Neural progenitor cell (in vitro differentiated cells): Measurements from ENCODE around the gene SPATA13.

Experiments used
- EZH2 ChIP-seq: fragments of 200-600 bp; sonication (generic); IDR thresholded peaks from 2 replicates; pipeline ENCODE4 v1.6.1; 2017; ENCODE audit warnings: antibody characterized with exemption, mild to moderate bottlenecking, moderate library complexity
- EZH2phosphoT487 ChIP-seq: fragments of 200-600 bp; sonication (generic); IDR thresholded peaks from 2 replicates; pipeline ENCODE4 v1.6.1; 2017; ENCODE audit warnings: antibody characterized with exemption
- TF ChIP-seq, protein P1 (sequence below): fragments of 200-600 bp; sonication (generic); IDR thresholded peaks from 2 replicates; pipeline ENCODE4 v1.5.1; 2017; ENCODE audit warnings: antibody characterized with exemption, mild to moderate bottlenecking

DNA sequence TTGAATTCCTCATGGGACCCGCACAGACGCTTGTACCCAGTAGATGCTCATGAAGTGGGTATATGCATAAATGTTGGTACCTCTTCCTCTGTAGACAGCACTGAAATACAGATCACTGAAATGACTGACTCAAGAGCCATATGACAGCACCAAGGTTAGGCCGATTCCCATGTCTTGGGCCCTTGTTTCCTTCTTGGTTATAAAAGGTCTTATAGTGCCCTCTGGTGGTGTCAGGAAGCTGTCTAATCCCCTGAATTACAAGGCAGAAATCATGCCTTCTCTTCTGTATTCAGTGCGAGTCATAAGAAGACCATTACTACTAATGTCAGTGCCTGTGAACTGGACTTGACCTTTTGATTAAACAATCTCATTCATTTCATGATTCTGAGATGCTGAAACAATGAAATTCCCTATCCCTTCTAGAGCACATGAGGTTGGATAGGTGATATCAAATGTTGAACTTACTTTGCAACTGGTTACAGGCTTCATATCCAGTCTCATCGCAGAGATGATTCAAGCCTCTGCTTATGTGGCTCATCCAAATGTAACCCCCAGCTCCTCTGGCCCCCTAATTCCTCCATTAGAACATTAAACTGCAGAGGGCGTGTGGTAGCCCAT is 59.7 kb downstream of the SPATA13 start:
- TF ChIP-seq, protein P1, sequence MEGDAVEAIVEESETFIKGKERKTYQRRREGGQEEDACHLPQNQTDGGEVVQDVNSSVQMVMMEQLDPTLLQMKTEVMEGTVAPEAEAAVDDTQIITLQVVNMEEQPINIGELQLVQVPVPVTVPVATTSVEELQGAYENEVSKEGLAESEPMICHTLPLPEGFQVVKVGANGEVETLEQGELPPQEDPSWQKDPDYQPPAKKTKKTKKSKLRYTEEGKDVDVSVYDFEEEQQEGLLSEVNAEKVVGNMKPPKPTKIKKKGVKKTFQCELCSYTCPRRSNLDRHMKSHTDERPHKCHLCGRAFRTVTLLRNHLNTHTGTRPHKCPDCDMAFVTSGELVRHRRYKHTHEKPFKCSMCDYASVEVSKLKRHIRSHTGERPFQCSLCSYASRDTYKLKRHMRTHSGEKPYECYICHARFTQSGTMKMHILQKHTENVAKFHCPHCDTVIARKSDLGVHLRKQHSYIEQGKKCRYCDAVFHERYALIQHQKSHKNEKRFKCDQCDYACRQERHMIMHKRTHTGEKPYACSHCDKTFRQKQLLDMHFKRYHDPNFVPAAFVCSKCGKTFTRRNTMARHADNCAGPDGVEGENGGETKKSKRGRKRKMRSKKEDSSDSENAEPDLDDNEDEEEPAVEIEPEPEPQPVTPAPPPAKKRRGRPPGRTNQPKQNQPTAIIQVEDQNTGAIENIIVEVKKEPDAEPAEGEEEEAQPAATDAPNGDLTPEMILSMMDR: peak; percentile 86
- TF ChIP-seq EZH2phosphoT487 (no peak), EZH2 (no peak)
